IMR-90 (cell line): ENCODE results near the gene ENKUR. TPM values are rescaled to one million over a fixed set of nuclear protein-coding genes. Genes with fewer than 3 reads are reported as not detected.

Source experiments
- FOS ChIP-seq: fragments of 150-350 bp; IDR thresholded peaks from 2 replicates; pipeline ENCODE4 v1.6.1; 2016; ENCODE audit warnings: low read depth, low read length
- NFE2L2 ChIP-seq: fragments of 150-350 bp; IDR thresholded peaks from 2 replicates; pipeline ENCODE4 v1.6.1; 2016; ENCODE audit warnings: low read depth, mild to moderate bottlenecking, low read length
- RCOR1 ChIP-seq: IDR thresholded peaks from 2 replicates; pipeline ENCODE4 v1.6.1; 2012; ENCODE audit warnings: mild to moderate bottlenecking, low read length, improper control_type of control experiment; ENCODE audit not compliant: insufficient replicate concordance
- RFX5 ChIP-seq: IDR thresholded peaks from 2 replicates; pipeline ENCODE4 v1.8.0; 2012; ENCODE audit warnings: low read depth, mild to moderate bottlenecking, low read length, moderate library complexity
- polyA plus RNA-seq, 3 experiments: library from polyadenylated mRNA; depleted of rRNA; stranded (reverse); fragments of >200 nt; gene quantifications; 2 replicates each; pipeline ENCODE4 v1.2.3, GENCODE V29; 2012; ENCODE audit warnings: low replicate concordance in 1 of 3
- total RNA-seq: library from RNA; depleted of rRNA; stranded (reverse); fragments of >200 nt; gene quantifications from 2 replicates; pipeline ENCODE4 v1.2.3, GENCODE V29; 2012

The ENKUR gene
- total and polyA plus RNA-seq, 2 of the 4 experiments (the other 2 are of a cell fraction) = not detected

- no peak for TF ChIP-seq RCOR1
- TF ChIP-seq NFE2L2 = no peak
- TF ChIP-seq FOS = no peak
- no peak for TF ChIP-seq RFX5
These were observed 63.0 kb downstream of the ENKUR start (continued) for GRCh38 chr10:24952707-24953645.
